Natural killer cell (primary cell): ENCODE data around the gene TUBB4A. TPM values are rescaled to one million over a fixed set of nuclear protein-coding genes. Genes with fewer than 3 reads are reported as not detected.
"Not testable (repeated sequence)": the region's sequence is repeated elsewhere in the genome, so short reads cannot be mapped to it uniquely, and the experiment has no call there.

Experiments
- ATAC-seq, 3 donors: fragments of 150-1000 bp in 2 of 3; fragments of 200-7000 bp in 1 of 3; cut with Tn5 transposase; 1 replicate in 1 of 3; 2 replicates in 2 of 3; pipeline ENCODE4 v1.10.0; 2021; ENCODE audit warnings: mild to moderate bottlenecking in 2 of 3, moderate library complexity in 2 of 3
- DNase-seq, 2 donors: peaks; one replicate each; pipeline versions ENCODE4 v3.0.0 to v3.0.0-alpha.2; 2013 to 2021; ENCODE audit warnings: mixed read lengths in 1 of 2
- H3K27ac ChIP-seq: one replicate; pipeline ENCODE4 v1.5.1; 2013; ENCODE audit warnings: mild to moderate bottlenecking, low read length
- H3K27me3 ChIP-seq: one replicate; pipeline ENCODE4 v1.6.1; 2013; ENCODE audit warnings: low read length; ENCODE audit not compliant: control insufficient read depth, insufficient read depth
- H3K36me3 ChIP-seq: one replicate; pipeline ENCODE4 v1.6.1; 2013; ENCODE audit warnings: low read length; ENCODE audit not compliant: control insufficient read depth, insufficient read depth
- H3K4me1 ChIP-seq: one replicate; pipeline ENCODE4 v1.6.1; 2013; ENCODE audit warnings: low read length; ENCODE audit not compliant: control insufficient read depth, insufficient read depth
- H3K4me3 ChIP-seq: one replicate; pipeline ENCODE4 v1.5.1; 2013; ENCODE audit warnings: low read length
- H3K9me3 ChIP-seq: one replicate; pipeline ENCODE4 v1.6.1; 2013; ENCODE audit warnings: low read length; ENCODE audit not compliant: control insufficient read depth, insufficient read depth
- H3K27ac Mint-ChIP-seq, 2 donors: one replicate each; pipeline ENCODE4 v1.8.0; 2022; ENCODE audit warnings: mild to moderate bottlenecking in 2 of 2, mixed read lengths in 2 of 2, moderate library complexity in 1 of 2
- H3K27me3 Mint-ChIP-seq, 2 donors: one replicate each; pipeline ENCODE4 v1.8.0; 2022; ENCODE audit warnings: low read depth in 2 of 2, mixed read lengths in 2 of 2
- H3K36me3 Mint-ChIP-seq: one replicate; pipeline ENCODE4 v1.8.0; 2022; ENCODE audit warnings: mixed read lengths
- H3K4me1 Mint-ChIP-seq, 2 donors: one replicate each; pipeline ENCODE4 v1.8.0; 2022; ENCODE audit warnings: mixed read lengths in 2 of 2
- H3K4me3 Mint-ChIP-seq: one replicate; pipeline ENCODE4 v1.8.0; 2022; ENCODE audit warnings: mild to moderate bottlenecking, moderate library complexity, mixed read lengths
- H3K9me3 Mint-ChIP-seq, 2 donors: one replicate each; pipeline ENCODE4 v1.8.0; 2022; ENCODE audit warnings: mixed read lengths in 2 of 2
- CTCF ChIP-seq: fragments of 200-600 bp; IDR thresholded peaks from one replicate; pipeline ENCODE4 v1.8.0; 2022; ENCODE audit warnings: antibody characterized with exemption
- WGBS: methylation state at CpG from one replicate; pipeline ENCODE4 v1.1.7; 2013; ENCODE audit warnings: missing lambda C conversion rate; ENCODE audit not compliant: insufficient coverage; 5-methylcytosine and 5-hydroxymethylcytosine counted together
- intact Hi-C: fragments of 100-400 bp; cut with micrococcal nuclease; formaldehyde crosslinking; loops from one replicate; pipeline ENCODE4 v1.14.2; 2022
- total RNA-seq, 4 donors: library from RNA; stranded (reverse); fragments of 120-200 nt in 1 of 4; gene quantifications; one replicate each; pipeline versions ENCODE4 v1.2.3 to v1.2.4, GENCODE V29; 2013 to 2022

Gene TUBB4A
- total RNA-seq, 3 donors from 2014 or later (not counting 1 experiment from before 2014, with no cell fraction given): 0.40 to 2.6 (median 1.8) TPM

- Histone ChIP-seq H3K4me3 (no peak overlapping the region), H3K9me3 (no peaks in the 10 kb centered on the region), H3K27ac (no peak overlapping the region), H3K27me3 (no peaks in the 10 kb centered on the region), H3K36me3 (no peaks in the 10 kb centered on the region), H3K4me1 (peaks cover 5% of the 10 kb centered on the region)
- ATAC-seq (no peak), DNase-seq (no peak)
- no peak for TF ChIP-seq CTCF
- Mint-ChIP-seq H3K4me3 (no peak overlapping the region), H3K36me3 (no peaks in the 10 kb centered on the region), H3K9me3 (no peaks in the 10 kb centered on the region), H3K27me3 (no peaks in the 10 kb centered on the region), H3K4me1 (peaks cover 0 to 5% of the 10 kb centered on the region in 2 donors), H3K27ac (no peak overlapping the region)
- 92% methylated on average over 20 of the region's 20 CpGs for WGBS
- intact Hi-C loops: no loop called here
These were observed 7.2 kb upstream of the TUBB4A start for GRCh38 chr19:6509118-6509971.

GRCh38 chr19:6508028-6508771, 6.1 kb upstream of the TUBB4A start:
- intact Hi-C loops, H3K9me3 ChIP-seq, H3K36me3 Mint-ChIP-seq, H3K4me3 Mint-ChIP-seq, H3K27ac Mint-ChIP-seq, H3K4me1 Mint-ChIP-seq, DNase-seq, H3K4me3 ChIP-seq, H3K27me3 Mint-ChIP-seq, H3K9me3 Mint-ChIP-seq, H3K36me3 ChIP-seq, H3K27ac ChIP-seq, H3K27me3 ChIP-seq, H3K4me1 ChIP-seq, ATAC-seq: not testable (repeated sequence)
- WGBS: 88% methylated on average over 9 of the region's 9 CpGs

- H3K27ac ChIP-seq: no peak overlapping the region
- intact Hi-C loops: no loop called here
- Mint-ChIP-seq H3K4me3 (peak overlapping the region; percentile 53), H3K27me3 (peaks cover 0 to 26% of the 10 kb centered on the region in 2 donors), H3K36me3 (no peaks in the 10 kb centered on the region), H3K27ac (no peak overlapping the region), H3K4me1 (peaks cover 0 to 16% of the 10 kb centered on the region in 2 donors), H3K9me3 (no peaks in the 10 kb centered on the region)
- no peak overlapping the region for H3K4me3 ChIP-seq
- peaks cover 21% of the 10 kb centered on the region for H3K4me1 ChIP-seq
- DNase-seq (no peak), ATAC-seq (no peak)
- H3K36me3 ChIP-seq: no peaks in the 10 kb centered on the region
- peaks cover 16% of the 10 kb centered on the region for H3K27me3 ChIP-seq
- no peaks in the 10 kb centered on the region for H3K9me3 ChIP-seq
- TF ChIP-seq CTCF: no peak
- WGBS: 91% methylated on average over 8 of the region's 9 CpGs
These were observed 1.5 kb upstream of the TUBB4A start for GRCh38 chr19:6503407-6504201.
